GM18861 (cell line): Measurements from ENCODE around the gene ZBED4.

Experiments used
- ATAC-seq: cut with Tn5 transposase; IDR thresholded peaks from one replicate; pipeline ENCODE4 v1.9.1; 2021; ENCODE audit not compliant: unreplicated experiment

ZBED4 gene

GRCh38 chr22:49825944-49826602 is 27.6 kb upstream of the ZBED4 start:
- no peak for ATAC-seq

DNA sequence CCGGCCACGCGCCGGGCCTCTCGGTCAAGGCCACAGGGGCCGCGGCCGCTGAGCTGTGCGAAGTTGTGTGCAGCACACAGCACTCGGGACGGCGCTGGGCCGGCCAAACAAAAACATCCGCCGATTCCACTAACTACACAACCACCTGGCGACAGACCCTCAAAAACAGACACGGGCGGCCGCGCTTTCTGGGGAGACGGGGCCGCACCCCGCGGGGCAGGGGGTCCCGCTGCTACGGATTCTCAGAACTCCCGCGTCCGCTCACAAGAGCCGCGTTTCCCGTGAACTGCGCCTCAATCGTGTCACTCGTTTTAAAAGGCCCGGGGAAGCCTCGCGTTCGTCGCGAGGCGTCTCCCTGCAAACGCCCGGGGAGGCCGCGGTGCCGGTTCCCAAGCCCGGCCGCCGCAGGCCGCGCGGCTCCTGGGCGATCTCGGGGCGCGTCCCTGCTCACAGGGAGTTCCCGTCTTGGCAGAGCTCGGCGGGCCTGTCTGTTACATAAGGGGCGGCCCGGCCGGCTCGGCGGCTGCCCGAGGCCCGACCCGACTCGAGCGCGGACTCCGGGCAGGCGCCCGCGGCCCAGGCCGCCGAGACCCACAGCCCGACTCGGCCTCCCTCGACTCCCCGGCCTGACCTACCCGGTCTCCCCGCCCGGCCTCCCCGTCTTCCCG is 26.9 kb upstream of the ZBED4 start:
- ATAC-seq, result no peak

GRCh38 chr22:49827271-49827852 is 26.3 kb upstream of the ZBED4 start:
- ATAC-seq, result no peak

- ATAC-seq, result no peak
Observed at GRCh38 chr22:49827853-49828598, 25.6 kb upstream of the ZBED4 start, which contains the start of gene BRD1. TSS of gene BRD1 (minus strand) at chr22:49827873. CDS start at chr22:49824317, 3,556 bp downstream.

GRCh38 chr22:49828599-49828965 is 25.1 kb upstream of the ZBED4 start:
- ATAC-seq, result no peak

DNA sequence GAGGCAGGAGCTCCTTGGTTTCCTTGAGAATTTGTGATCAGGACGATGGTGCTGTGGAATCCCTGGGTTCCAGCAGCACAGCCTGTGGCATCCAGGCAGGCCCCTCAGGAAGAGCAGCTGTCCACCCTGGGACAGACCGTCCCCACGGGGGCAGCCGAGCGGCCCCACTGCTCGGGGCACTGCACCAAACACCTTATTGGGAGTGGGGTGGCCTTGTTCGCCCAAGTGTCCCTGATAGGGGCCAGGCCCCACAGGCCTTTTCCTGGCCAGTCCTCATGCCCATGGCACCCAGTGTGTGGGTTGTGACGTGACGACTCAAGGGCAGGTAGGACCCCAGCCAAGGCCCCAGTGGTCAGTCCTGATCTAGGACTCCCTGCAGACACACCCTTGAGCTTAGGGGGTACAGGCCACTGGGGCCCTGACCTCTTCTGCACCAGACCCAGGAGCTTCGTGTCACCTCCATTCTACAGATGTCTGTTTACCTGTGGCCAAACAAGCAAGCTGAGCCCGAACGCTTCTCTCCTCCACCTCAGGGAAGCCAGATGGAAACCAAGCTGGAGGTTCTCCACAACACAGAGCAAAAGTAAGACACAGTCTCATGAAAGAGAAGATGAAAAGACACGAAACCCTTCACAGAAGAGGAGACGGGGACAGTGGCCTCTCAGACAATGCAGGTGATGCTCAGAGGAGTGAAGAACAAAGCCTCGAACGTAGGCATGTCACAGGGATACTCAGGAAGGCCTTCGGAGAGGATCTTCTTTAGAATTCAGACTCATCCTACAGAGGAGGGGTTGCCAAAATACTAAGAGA is 24.4 kb upstream of the ZBED4 start:
- ATAC-seq, result no peak

GRCh38 chr22:49833340-49834007 is 20.2 kb upstream of the ZBED4 start:
- no peak for ATAC-seq

DNA sequence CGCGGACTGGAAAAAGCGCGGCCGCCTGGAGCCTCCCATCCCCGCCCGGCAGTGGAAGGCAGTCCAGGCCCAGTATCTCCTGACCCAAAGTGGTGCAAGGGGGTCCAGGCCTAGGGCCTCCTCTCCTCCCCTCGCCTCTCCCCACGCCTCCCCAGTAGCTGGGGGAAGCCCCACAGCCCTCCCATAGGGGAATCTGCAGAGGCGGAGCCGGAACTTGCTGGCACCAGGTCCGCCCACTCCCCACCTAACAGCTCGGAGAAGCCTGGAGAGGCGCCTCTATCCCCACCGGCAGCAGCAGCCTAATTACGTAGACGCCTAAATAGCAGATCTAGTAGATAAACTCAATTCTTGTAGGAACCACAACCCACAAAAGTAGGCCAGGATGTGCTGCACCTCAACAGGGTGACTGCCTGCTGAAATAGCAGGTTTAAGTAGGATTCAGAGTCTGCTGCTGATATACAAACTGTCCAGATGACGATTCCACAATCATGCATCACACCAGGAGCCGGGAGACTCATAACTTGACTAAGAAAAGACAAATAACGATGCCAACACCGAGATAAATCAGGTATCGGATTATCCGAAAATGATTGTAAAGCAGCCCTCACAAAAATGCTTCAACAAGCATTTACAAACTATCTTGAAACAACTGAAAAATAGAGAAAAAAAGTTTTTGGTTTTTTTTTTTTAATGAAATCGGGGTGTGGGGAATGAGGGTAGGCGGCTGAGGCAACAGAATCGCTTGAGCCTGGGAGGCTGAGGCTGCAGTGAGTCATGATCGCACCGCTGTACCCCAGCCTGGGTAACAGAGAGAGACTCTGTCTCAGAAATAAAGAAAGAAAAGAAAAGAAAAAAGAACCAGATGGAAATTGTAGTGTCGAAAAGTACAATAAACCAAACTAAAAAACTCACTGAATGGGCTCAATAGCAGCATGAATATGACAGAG is 14.6 kb upstream of the ZBED4 start:
- no peak for ATAC-seq

DNA sequence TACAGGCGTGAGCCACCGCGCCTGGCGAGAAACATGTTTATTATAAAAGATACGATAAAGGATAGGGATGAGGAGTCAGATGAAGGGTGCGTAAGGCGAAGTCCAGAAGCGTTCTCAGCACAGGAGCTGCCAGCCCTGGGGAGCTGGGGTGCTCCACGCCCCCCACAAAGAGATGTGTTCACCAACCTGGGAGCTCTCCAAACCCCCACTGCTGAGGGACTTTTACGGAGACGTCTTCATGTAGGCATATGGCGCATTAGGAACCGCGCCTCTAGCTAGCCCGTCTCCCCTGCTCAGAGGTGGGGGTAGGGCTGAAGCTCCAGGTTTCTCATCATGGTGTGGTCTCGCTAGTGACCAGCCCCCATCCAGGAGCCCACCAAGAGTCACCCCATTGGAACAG is 8.4 kb upstream of the ZBED4 start:
- ATAC-seq, result no peak

DNA sequence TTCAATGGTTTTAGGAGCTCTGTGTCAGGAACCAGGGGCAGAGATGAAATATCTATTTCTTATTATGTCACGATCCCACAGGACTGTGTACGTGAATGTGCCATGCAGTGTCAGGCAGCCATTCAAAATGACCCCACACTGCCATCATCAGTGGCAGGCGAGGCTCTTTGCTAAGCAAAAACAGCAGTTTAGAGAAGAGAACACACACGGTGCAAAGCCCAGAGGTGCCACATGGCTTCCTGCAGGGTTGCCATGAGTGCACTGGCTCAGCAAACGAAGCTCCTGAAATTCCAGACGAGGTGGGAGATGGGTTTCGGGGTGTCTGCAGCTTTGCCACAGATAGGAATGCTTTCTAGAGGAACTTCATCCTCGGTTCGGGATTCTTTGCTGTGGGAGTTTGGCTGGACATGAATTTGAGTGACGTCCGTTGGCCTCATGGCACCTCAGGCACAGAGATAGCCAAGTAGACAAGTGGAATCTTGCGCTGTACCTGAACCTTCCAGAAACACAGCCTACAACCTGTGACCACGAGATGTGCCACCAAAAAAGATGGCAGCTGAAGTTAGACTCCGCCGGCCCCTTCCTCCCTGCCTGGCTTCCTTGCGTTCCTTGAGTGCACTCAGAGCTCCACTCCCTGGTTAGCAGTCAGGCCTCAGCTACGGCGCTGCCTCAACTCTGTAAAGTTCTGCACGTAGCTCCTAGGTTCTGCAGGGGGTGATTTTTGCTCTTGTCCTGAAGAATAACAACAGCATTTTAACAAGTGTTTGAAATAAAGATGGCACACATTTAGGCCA is 7.8 kb upstream of the ZBED4 start:
- ATAC-seq, result no peak

GRCh38 chr22:49847751-49848689 is 5.6 kb upstream of the ZBED4 start:
- ATAC-seq, result no peak

DNA sequence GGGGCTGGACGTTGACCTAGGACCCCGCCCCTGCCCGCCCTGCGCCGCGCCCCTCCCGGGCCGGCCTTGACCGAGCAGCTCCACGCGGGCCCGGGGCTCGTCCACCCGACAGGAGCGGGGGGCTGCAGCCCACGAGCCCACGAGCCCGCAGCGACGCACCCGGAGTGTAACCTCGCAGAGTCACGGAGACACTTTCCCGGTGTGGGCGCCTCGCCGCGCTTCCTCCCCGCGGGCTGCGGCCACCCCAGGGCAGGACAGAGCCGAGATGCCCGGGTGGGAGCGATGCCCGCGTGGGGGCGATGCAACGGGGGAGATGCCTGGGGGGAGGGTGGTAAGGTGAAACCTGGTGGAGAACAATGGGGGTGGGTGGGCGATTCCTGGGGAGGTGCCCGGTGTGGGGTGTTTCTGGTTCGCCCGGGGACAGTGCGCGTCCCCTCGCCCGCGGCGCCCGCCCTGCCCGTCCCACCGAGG is 4.9 kb upstream of the ZBED4 start:
- no peak for ATAC-seq

DNA sequence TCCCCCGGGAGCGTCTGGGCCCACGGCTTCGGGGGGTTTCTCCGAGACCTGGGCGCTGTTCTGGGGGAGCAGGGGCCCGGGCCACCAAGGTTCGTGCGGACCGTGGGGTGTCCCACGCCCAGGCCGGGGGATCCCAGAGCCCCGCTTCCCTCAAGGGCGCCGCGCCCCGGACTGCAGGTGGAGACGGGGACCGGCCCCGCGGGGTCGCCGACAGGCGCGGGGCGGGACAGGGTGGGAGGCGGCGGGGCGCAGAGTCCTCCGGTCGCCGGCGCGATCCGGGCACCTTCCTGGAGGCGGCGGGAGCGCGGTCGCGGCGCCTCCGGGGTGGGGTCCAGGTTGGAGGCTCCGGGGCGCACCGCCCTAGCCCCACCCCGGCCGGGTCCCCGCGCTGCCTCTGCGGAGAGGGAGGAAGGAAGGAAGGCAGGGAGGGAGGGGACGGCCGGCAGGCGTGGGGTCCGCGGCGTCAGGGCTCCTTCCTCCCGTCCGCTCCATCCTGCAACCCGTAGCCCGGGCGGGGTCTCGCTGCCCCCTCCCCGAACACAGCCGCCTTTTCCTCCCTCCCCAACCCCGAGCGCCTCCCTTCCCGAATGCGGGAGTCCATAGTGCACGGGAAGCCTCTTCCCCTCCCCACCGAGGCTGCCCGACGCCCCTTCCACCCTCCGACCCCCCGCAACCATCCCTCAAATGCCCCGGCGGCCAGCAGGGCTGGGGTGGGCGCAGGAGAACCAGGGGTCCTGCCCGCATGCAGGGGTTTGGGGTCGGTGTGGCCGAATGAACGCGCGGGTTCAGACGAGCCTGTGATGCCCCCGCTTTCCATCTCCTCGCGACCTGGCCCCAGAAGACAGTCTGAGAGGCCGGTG is 4.3 kb upstream of the ZBED4 start:
- no peak for ATAC-seq

DNA sequence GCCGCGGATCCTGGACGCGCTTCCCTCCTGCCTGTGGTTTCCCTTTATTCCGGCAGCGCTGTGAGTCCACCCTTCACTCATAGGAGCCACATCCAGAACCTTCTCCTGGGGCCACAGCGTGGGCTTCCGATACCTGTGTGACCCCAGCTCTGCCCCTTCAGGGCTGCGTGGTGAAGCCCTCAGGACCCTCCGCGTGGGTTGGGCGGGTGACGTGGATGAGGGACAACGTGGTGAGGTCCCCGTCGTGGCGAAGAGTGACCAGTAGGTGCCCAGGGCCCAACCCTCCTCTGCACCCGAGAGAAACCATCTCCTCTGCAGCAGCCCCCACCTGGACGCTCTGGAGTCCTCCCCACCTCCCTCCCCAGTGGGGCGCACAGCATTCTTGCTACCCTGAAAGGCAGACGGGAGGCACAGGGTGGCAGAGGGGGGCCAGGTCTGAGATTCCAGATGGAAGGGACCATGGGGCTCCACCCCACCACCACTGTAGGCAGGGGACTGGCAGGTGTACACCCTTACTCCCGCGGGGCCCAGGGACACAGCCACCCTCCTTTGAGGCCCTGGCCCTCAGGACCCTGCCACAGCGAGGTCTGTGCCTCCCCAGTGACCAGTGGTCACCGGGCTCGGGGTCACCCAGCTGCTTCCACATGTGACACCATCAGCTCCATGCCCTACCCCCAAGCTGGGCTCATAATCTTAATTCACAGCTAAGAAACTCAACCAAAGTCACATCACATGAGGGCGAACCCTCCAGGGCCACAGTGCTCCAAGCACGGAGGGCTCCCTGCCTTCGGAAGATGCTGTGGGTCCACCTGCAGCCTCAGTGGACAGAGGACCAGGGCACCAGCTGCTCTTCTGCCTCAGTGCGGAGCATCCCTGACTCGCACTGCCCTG is 3.4 kb upstream of the ZBED4 start:
- no peak for ATAC-seq
